ENCODE results near the gene MEP1B.

MEP1B gene

GRCh38 chr18:32200766-32201165 is 10.9 kb downstream of the MEP1B start:
- DNase-seq = no peak
- H3K4me3 Mint-ChIP-seq = no peak overlapping the region
- no peak overlapping the region for H3K27ac Mint-ChIP-seq
- no peaks in the 10 kb centered on the region for H3K9me3 Mint-ChIP-seq
- H3K27me3 Mint-ChIP-seq (ENCODE audit: low read depth, poor library complexity) = no peaks in the 10 kb centered on the region
- no peaks in the 10 kb centered on the region for H3K4me1 Mint-ChIP-seq
- no peaks in the 10 kb centered on the region for H3K36me3 Mint-ChIP-seq (ENCODE audit: low read depth)
- TF ChIP-seq, protein P1, sequence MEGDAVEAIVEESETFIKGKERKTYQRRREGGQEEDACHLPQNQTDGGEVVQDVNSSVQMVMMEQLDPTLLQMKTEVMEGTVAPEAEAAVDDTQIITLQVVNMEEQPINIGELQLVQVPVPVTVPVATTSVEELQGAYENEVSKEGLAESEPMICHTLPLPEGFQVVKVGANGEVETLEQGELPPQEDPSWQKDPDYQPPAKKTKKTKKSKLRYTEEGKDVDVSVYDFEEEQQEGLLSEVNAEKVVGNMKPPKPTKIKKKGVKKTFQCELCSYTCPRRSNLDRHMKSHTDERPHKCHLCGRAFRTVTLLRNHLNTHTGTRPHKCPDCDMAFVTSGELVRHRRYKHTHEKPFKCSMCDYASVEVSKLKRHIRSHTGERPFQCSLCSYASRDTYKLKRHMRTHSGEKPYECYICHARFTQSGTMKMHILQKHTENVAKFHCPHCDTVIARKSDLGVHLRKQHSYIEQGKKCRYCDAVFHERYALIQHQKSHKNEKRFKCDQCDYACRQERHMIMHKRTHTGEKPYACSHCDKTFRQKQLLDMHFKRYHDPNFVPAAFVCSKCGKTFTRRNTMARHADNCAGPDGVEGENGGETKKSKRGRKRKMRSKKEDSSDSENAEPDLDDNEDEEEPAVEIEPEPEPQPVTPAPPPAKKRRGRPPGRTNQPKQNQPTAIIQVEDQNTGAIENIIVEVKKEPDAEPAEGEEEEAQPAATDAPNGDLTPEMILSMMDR (IDR thresholded peaks at IDR 0.05) = no peak

DNA sequence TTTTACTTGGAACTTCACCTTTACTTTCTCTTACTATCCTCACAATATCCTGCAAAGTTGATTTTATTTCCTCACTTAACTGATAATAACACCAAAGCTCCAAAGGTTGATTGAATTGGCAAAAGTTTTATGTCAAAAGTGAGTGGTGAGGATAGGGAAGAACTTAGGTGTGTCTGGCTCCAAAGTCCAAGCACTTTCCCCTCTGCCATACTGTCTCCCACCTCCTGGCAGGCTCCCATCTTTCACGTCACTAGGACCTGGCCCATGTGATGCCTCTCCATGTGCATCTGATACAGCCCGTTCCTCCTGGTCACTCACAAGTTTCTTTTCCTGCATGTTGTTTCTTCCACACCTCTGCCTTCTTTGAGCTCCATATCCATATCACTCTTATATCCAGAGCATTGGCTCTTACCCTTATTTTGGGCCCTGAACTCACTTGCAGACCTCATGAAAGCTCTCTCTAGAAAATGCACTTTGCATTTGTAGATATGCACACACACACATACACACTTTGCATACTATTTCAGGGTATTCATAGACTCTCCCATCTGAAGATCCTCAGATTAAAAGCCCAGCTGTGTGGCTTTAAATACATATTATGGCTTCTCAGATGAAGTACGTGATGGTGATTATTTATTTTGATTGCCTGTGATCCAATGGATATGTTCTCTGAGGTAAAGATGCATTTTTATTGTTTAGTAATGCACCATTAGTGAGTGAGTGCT is 12.3 kb downstream of the MEP1B start:
- Mint-ChIP-seq H3K27me3 (ENCODE audit: low read depth, poor library complexity) (peaks cover 4% of the 10 kb centered on the region), H3K4me3 (no peak overlapping the region), H3K9me3 (no peaks in the 10 kb centered on the region)

GRCh38 chr18:32208023-32208422 is 18.2 kb downstream of the MEP1B start:
- no peaks in the 10 kb centered on the region for H3K4me1 Mint-ChIP-seq
- H3K27ac Mint-ChIP-seq = no peak overlapping the region
- TF ChIP-seq, protein P1 (IDR thresholded peaks at IDR 0.05) = no peak
- peaks cover 4% of the 10 kb centered on the region for H3K27me3 Mint-ChIP-seq (ENCODE audit: low read depth, poor library complexity)
- H3K36me3 Mint-ChIP-seq (ENCODE audit: low read depth) = no peaks in the 10 kb centered on the region
- DNase-seq = no peak
- no peak overlapping the region for H3K4me3 Mint-ChIP-seq
- H3K9me3 Mint-ChIP-seq = no peaks in the 10 kb centered on the region

More for the DNA sequence above, 12.3 kb downstream of the MEP1B start:
- Mint-ChIP-seq H3K4me1 (no peaks in the 10 kb centered on the region), H3K36me3 (ENCODE audit: low read depth) (no peaks in the 10 kb centered on the region), H3K27ac (no peak overlapping the region)
- TF ChIP-seq, protein P1 (IDR thresholded peaks at IDR 0.05) = no peak
- no peak for DNase-seq

- H3K27me3 Mint-ChIP-seq (ENCODE audit: low read depth, poor library complexity) = peaks cover 4% of the 10 kb centered on the region
- DNase-seq = no peak
- TF ChIP-seq, protein P1 (IDR thresholded peaks at IDR 0.05) = no peak
- no peaks in the 10 kb centered on the region for H3K9me3 Mint-ChIP-seq
- H3K27ac Mint-ChIP-seq = peak overlapping the region; percentile 29
- H3K36me3 Mint-ChIP-seq (ENCODE audit: low read depth) = no peaks in the 10 kb centered on the region
- no peaks in the 10 kb centered on the region for H3K4me1 Mint-ChIP-seq
- no peak overlapping the region for H3K4me3 Mint-ChIP-seq
Observed at GRCh38 chr18:32208577-32208976, 18.7 kb downstream of the MEP1B start.

DNA sequence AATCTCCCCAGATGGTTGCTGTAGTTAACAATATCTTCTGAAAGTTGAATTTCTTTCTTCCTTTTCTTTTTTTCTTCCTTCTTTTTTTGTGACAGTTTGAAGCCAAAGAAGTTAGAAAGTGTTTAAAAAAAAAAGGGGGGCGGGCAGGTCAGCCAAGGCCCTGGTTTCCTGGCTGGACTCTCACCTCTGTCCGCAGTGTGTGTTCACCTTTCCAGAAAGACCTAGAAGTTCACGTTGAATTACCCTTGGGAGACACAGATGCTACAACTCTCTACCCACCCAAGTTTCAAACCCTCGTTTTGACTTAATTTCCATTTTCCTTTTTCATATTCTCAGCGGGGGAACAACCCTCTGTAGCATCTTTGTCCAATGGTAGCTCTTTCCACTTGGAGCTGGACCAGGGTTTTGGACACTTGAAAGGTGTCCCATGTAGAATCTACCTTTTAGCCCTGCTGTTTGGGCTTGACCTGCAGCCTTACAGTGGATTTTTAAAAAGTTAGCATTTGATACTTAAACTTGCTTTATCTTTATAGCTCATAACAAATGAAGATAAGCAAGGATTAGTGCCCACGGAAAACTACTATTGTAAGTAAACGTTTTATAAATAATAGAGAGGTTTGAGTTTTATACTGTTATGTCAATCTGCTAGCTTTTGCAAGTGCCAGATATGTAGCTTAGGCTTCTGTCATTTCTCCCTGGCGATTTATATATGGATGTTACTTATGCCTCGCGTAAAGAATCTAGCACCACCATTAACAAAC is 20.0 kb downstream of the MEP1B start:
- Mint-ChIP-seq H3K9me3 (no peaks in the 10 kb centered on the region), H3K27ac (no peak overlapping the region), H3K27me3 (ENCODE audit: low read depth, poor library complexity) (peaks cover 4% of the 10 kb centered on the region), H3K4me1 (no peaks in the 10 kb centered on the region), H3K36me3 (ENCODE audit: low read depth) (no peaks in the 10 kb centered on the region), H3K4me3 (no peak overlapping the region)
- no peak for DNase-seq
- TF ChIP-seq, protein P1 (IDR thresholded peaks at IDR 0.05) = no peak

All from nephron progenitor cell (in vitro differentiated cells).